ENCODE results near the gene MIS18BP1.
"Not testable (repeated sequence)": the region's sequence is repeated elsewhere in the genome, so short reads cannot be mapped to it uniquely, and the experiment has no call there.

DNA sequence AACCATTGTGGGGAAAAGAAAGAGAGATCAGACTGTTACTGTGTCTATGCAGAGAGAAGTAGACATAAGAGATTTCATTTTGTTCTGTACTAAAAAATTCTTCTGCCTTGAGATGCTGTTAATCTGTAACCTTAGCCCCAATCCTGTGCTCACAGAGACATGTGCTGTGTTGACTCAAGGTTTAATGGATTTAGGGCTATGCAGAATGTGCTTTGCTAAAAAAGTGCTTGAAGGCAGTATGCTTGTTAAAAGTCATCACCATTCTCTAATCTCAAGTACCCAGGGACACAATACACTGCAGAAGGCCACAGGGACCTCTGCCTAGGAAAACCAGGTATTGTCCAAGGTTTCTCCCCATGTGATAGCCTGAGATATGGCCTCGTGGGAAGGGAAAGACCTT is 39.3 kb downstream of the MIS18BP1 start:
- TF ChIP-seq FOXK2 (IDR thresholded peaks at IDR 0.05); CTBP1 (IDR thresholded peaks at IDR 0.05; ENCODE audit: borderline replicate concordance); FOXM1 (IDR thresholded peaks at IDR 0.05; ENCODE audit: borderline replicate concordance); ELF4 (IDR thresholded peaks at IDR 0.05); HDGF (IDR thresholded peaks at IDR 0.05; ENCODE audit: borderline replicate concordance); SUZ12 (IDR thresholded peaks at IDR 0.05); ZNF384 (IDR thresholded peaks at IDR 0.05); L3MBTL2 (conservative IDR thresholded peaks at IDR 0.05); SP1 (IDR thresholded peaks at IDR 0.05); TARDBP (IDR thresholded peaks at IDR 0.05); LEF1 (IDR thresholded peaks at IDR 0.05; ENCODE audit: borderline replicate concordance): not testable (repeated sequence)
